Measurements from ENCODE around the gene AMBP.

DNA sequence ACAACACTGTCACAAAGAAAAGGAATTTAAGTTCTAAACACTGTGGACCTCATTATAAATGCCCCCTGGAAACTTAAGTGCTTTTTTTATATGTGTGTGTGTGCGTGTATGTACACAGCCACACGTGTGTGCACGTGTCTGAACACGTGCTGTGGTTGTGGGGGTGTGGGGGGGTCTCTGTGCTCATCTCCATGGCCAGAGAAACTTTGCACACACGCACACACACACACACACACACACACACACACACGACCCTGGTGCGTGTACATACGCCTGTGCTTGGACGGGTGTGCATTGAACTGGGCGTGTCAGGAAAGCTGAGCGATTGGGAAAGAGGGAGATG lies 27.9 kb downstream of the AMBP start:
- TF ChIP-seq, protein P1, sequence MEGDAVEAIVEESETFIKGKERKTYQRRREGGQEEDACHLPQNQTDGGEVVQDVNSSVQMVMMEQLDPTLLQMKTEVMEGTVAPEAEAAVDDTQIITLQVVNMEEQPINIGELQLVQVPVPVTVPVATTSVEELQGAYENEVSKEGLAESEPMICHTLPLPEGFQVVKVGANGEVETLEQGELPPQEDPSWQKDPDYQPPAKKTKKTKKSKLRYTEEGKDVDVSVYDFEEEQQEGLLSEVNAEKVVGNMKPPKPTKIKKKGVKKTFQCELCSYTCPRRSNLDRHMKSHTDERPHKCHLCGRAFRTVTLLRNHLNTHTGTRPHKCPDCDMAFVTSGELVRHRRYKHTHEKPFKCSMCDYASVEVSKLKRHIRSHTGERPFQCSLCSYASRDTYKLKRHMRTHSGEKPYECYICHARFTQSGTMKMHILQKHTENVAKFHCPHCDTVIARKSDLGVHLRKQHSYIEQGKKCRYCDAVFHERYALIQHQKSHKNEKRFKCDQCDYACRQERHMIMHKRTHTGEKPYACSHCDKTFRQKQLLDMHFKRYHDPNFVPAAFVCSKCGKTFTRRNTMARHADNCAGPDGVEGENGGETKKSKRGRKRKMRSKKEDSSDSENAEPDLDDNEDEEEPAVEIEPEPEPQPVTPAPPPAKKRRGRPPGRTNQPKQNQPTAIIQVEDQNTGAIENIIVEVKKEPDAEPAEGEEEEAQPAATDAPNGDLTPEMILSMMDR (conservative IDR thresholded peaks at IDR 0.05; ENCODE audit: low read depth, low read length): no peak
- no peak for TF ChIP-seq EZH2 (IDR thresholded peaks at IDR 0.05; ENCODE audit: borderline replicate concordance, low read depth, low read length, poor library complexity, severe bottlenecking)

All from A673 (cell line).